Hematopoietic multipotent progenitor cell treated with erythropoietin and hydrocortisone succinate and interleukin-3 and kit ligand, for 17 days (in vitro differentiated cells): ENCODE data around the gene PLD4.
"Not testable (repeated sequence)": the region's sequence is repeated elsewhere in the genome, so short reads cannot be mapped to it uniquely, and the experiment has no call there.

Experiments used
- DNase-seq: peaks from one replicate; pipeline ENCODE4 v3.0.0-alpha.2; 2015; ENCODE audit warnings: low spot score

The PLD4 gene

GRCh38 chr14:104885973-104886689 is 38.5 kb upstream of the PLD4 start:
- DNase-seq: no peak

- DNase-seq: no peak
Measured at GRCh38 chr14:104886690-104887622, 37.7 kb upstream of the PLD4 start.

GRCh38 chr14:104887623-104888488 is 36.8 kb upstream of the PLD4 start:
- DNase-seq: no peak

- no peak for DNase-seq
Measured at GRCh38 chr14:104888489-104889374, 35.9 kb upstream of the PLD4 start.

GRCh38 chr14:104889375-104889757 is 35.3 kb upstream of the PLD4 start:
- no peak for DNase-seq

- DNase-seq: not testable (repeated sequence)
Measured at GRCh38 chr14:104890292-104890691, 34.4 kb upstream of the PLD4 start.

GRCh38 chr14:104891121-104891551 is 33.5 kb upstream of the PLD4 start:
- DNase-seq: no peak

GRCh38 chr14:104891664-104892530 is 32.8 kb upstream of the PLD4 start:
- no peak for DNase-seq

GRCh38 chr14:104892531-104893434 is 31.9 kb upstream of the PLD4 start:
- DNase-seq: no peak

- no peak for DNase-seq
Measured at GRCh38 chr14:104893435-104894207, 31.1 kb upstream of the PLD4 start.

GRCh38 chr14:104894331-104895206 is 30.1 kb upstream of the PLD4 start:
- DNase-seq: no peak

- DNase-seq: no peak
Measured at GRCh38 chr14:104895207-104895785, 29.4 kb upstream of the PLD4 start.

- DNase-seq: no peak
Measured at GRCh38 chr14:104895786-104896661, 28.7 kb upstream of the PLD4 start.

GRCh38 chr14:104897330-104898194 is 27.1 kb upstream of the PLD4 start:
- no peak for DNase-seq

- DNase-seq: no peak
Measured at GRCh38 chr14:104898195-104898558, 26.5 kb upstream of the PLD4 start.
